ENCODE measurements around the gene EFL1. TPM values are rescaled to one million over a fixed set of nuclear protein-coding genes. Genes with fewer than 3 reads are reported as not detected.
"Not testable (repeated sequence)": the region's sequence is repeated elsewhere in the genome, so short reads cannot be mapped to it uniquely, and the experiment has no call there.

Gene EFL1
- total RNA-seq, 1 donor from 2014 or later: 24.7 TPM

GRCh38 chr15:82305621-82306048, 43.1 kb upstream of the EFL1 start:
- Histone ChIP-seq H3K36me3 (no peaks in the 10 kb centered on the region), H3K4me3 (no peak overlapping the region), H3K27ac (no peak overlapping the region), H3K27me3 (ENCODE audit: low read depth) (no peaks in the 10 kb centered on the region), H3K4me1 (no peaks in the 10 kb centered on the region), H3K9me3 (peaks cover 5% of the 10 kb centered on the region)
- TF ChIP-seq, protein P1, sequence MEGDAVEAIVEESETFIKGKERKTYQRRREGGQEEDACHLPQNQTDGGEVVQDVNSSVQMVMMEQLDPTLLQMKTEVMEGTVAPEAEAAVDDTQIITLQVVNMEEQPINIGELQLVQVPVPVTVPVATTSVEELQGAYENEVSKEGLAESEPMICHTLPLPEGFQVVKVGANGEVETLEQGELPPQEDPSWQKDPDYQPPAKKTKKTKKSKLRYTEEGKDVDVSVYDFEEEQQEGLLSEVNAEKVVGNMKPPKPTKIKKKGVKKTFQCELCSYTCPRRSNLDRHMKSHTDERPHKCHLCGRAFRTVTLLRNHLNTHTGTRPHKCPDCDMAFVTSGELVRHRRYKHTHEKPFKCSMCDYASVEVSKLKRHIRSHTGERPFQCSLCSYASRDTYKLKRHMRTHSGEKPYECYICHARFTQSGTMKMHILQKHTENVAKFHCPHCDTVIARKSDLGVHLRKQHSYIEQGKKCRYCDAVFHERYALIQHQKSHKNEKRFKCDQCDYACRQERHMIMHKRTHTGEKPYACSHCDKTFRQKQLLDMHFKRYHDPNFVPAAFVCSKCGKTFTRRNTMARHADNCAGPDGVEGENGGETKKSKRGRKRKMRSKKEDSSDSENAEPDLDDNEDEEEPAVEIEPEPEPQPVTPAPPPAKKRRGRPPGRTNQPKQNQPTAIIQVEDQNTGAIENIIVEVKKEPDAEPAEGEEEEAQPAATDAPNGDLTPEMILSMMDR (IDR thresholded peaks at IDR 0.05): no peak
- no peak for ATAC-seq
- DNase-seq: no peak
- intact Hi-C loops (cut with DNase I): no loop called here

- no peak overlapping the region for H3K27ac ChIP-seq
- H3K27me3 ChIP-seq (ENCODE audit: low read depth): no peaks in the 10 kb centered on the region
- TF ChIP-seq, protein P1 (IDR thresholded peaks at IDR 0.05): no peak
- no peak overlapping the region for H3K4me3 ChIP-seq
- no peak for DNase-seq
- intact Hi-C loops (cut with DNase I): no loop called here
- no peaks in the 10 kb centered on the region for H3K9me3 ChIP-seq
- H3K4me1 ChIP-seq: no peaks in the 10 kb centered on the region
- H3K36me3 ChIP-seq: no peaks in the 10 kb centered on the region
- no peak for ATAC-seq
These were observed 42.2 kb upstream of the EFL1 start for GRCh38 chr15:82304778-82305090.

- DNase-seq (no peak), ATAC-seq (no peak)
- intact Hi-C loops (cut with DNase I): no loop called here
- H3K4me3 ChIP-seq: no peak overlapping the region
- no peak overlapping the region for H3K27ac ChIP-seq
- no peaks in the 10 kb centered on the region for H3K4me1 ChIP-seq
- TF ChIP-seq, protein P1 (IDR thresholded peaks at IDR 0.05): no peak
- H3K27me3 ChIP-seq (ENCODE audit: low read depth): no peaks in the 10 kb centered on the region
- no peaks in the 10 kb centered on the region for H3K9me3 ChIP-seq
- H3K36me3 ChIP-seq: no peaks in the 10 kb centered on the region
These were observed 41.6 kb upstream of the EFL1 start for GRCh38 chr15:82303956-82304777.

DNA sequence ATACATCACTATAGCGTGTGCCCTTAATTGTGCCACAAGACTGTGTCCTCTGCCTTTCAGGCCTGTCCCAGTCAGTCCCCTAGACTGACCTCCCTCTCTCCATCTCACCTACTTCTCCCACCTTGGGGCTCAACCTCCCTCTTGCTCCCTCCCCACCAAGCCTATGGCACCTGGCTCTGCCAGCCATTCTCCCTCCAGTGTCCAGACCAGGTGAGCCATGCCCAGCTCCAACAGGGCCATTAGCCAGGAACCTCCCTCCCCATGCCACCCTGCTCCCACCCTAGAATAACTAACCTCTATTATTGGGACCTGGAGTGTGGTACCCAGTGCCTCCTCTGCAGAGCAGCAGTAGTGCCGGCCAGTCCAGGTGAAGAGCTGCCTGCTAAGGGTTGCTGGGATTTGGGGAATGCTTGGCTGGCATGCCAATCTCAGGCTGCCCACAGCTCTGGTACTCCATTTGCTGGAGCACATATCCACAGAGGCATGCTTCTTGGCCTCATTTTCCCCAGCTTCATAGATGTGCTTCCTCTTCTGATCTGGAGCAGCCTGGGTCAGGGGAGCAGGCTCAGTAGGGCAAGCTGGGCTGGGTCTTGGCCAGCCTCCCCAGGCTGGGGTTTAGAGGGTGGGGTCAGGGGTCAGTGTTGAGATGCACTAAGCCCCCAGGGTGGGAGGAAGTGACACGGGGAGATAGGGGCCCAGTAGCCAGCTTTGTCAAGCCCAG, 38.9 kb upstream of the EFL1 start:
- no peaks in the 10 kb centered on the region for H3K4me1 ChIP-seq
- H3K27ac ChIP-seq: no peak overlapping the region
- TF ChIP-seq, protein P1 (IDR thresholded peaks at IDR 0.05): no peak
- H3K4me3 ChIP-seq: no peak overlapping the region
- no peaks in the 10 kb centered on the region for H3K9me3 ChIP-seq
- no peaks in the 10 kb centered on the region for H3K27me3 ChIP-seq (ENCODE audit: low read depth)
- H3K36me3 ChIP-seq: no peaks in the 10 kb centered on the region
- intact Hi-C loops (cut with DNase I): no loop called here
- DNase-seq (no peak), ATAC-seq (no peak)

- Histone ChIP-seq H3K4me1 (no peaks in the 10 kb centered on the region), H3K9me3 (no peaks in the 10 kb centered on the region), H3K27me3 (ENCODE audit: low read depth) (no peaks in the 10 kb centered on the region), H3K27ac (no peak overlapping the region), H3K36me3 (no peaks in the 10 kb centered on the region), H3K4me3 (no peak overlapping the region)
- TF ChIP-seq, protein P1 (IDR thresholded peaks at IDR 0.05): no peak
- DNase-seq: no peak
- ATAC-seq: no peak
- intact Hi-C loops (cut with DNase I): no loop called here
These were observed 38.3 kb upstream of the EFL1 start for GRCh38 chr15:82300883-82301282.

DNA sequence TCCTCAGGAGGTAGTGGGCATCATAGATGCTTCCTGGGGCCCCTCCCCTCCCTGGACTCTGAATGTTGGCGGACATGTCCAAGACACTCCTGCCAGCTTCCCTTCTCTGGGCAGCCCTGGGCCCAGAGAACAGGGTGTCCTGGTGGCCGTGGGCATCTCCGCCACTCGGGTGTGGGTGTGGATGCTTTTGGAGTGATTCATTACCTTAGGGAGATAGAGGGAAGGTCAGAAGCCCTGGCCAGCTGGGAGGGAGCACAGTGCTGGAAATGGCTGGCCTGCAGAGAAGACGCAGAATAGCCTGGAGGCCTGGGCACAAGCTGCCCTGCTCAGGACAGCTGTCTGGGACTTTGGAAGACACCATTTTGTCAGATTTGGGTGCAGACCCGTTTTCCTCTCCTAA, 37.8 kb upstream of the EFL1 start:
- H3K4me1 ChIP-seq; H3K36me3 ChIP-seq; ATAC-seq; intact Hi-C loops (cut with DNase I); H3K27ac ChIP-seq; DNase-seq; H3K27me3 ChIP-seq (ENCODE audit: low read depth); H3K9me3 ChIP-seq; H3K4me3 ChIP-seq: not testable (repeated sequence)

DNA sequence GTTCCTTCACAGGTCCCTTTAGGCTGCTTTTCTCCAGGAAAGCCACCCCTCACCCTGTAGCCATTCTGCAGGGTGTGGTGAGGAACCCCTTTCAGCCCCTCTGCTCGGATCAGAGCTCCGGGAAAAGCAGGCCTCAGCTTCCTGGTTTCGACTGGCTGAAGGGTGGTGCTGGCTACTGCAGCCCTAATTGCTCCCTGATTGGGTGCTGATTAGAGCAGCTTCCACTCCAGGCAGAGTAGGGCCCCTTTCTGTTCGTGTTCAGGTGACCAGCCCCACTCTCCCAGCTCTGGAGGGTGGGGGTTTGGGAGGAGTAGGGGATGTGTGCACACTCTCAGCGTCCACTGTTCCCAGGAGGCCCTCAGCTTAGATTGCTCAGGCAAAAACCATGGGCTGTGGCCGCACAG, 37.0 kb upstream of the EFL1 start:
- intact Hi-C loops (cut with DNase I); H3K4me3 ChIP-seq; DNase-seq: not testable (repeated sequence)

More for the DNA sequence above, 37.0 kb upstream of the EFL1 start:
- H3K27me3 ChIP-seq (ENCODE audit: low read depth); H3K9me3 ChIP-seq; H3K36me3 ChIP-seq; ATAC-seq; H3K27ac ChIP-seq; H3K4me1 ChIP-seq: not testable (repeated sequence)

Data from lower lobe of right lung (tissue), 2 donors.